Spleen (tissue), 7 donors: ENCODE results near the gene GALNT17.

Experiments
- CTCF ChIP-seq, 11 experiments: fragments of 200-600 bp in 7 of 11; fragments of 450-650 bp in 4 of 11; sonication (generic) in 4 of 11; IDR thresholded peaks in 8 of 11; conservative IDR thresholded peaks in 3 of 11; 1 replicate in 7 of 11; 2 replicates in 4 of 11; pipeline versions ENCODE4 v1.4.0 to v1.8.0; 2016 to 2021; ENCODE audit warnings: antibody characterized with exemption in 11 of 11, inconsistent platforms in 4 of 11, mild to moderate bottlenecking in 1 of 11
- POLR2A ChIP-seq, 3 donors: fragments of 450-650 bp; IDR thresholded peaks; one replicate each; pipeline ENCODE4 v1.5.1; 2017; ENCODE audit warnings: antibody characterized with exemption in 3 of 3, mild to moderate bottlenecking in 1 of 3
- POLR2AphosphoS5 ChIP-seq, 3 donors: sonication (generic); formaldehyde crosslinking; IDR thresholded peaks; one replicate each; pipeline ENCODE4 v1.5.1; 2017; ENCODE audit warnings: antibody characterized with exemption in 3 of 3
- donor health status: DM: no; HTN: no; CAD: no; lungs with moderate emphysema.
- donor health status: DM: no; HTN: no; CAD: no.
- donor health status: DM: no; HTN: no; CAD: no.

GRCh38 chr7:71712653-71713180 is 580.8 kb downstream of the GALNT17 start:
- TF ChIP-seq CTCF (IDR thresholded peaks at IDR 0.05 in 8 of 11, conservative IDR thresholded peaks at IDR 0.05 in 3 of 11) (no peak), POLR2A (IDR thresholded peaks at IDR 0.05) (no peak), POLR2AphosphoS5 (IDR thresholded peaks at IDR 0.05) (no peak)
